NCI-H146 treated with DMSO at 0.1 percent for 48 hours (cell line): ENCODE data around the gene COL10A1.

Source experiments
- DNase-seq: peaks from one replicate; lab custom pipeline; 2025; ENCODE audit not compliant: unreplicated experiment; lab: John Stamatoyannopoulos, UW

The COL10A1 gene

GRCh38 chr6:116126032-116126431 is at the start of gene COL10A1:
Gene COL10A1, minus strand, starts transcription at chr6:116126132. Its CDS starts 640 bp downstream, at chr6:116125492.
- DNase-seq, result no peak

- no peak for DNase-seq
Observed at GRCh38 chr6:116175344-116175743, 49.4 kb upstream of the COL10A1 start.

GRCh38 chr6:116173928-116174327 is 48.0 kb upstream of the COL10A1 start:
- DNase-seq, result no peak

- DNase-seq, result no peak
Observed at GRCh38 chr6:116170358-116171057, 44.6 kb upstream of the COL10A1 start.

GRCh38 chr6:116169880-116170279 is 43.9 kb upstream of the COL10A1 start:
- no peak for DNase-seq

GRCh38 chr6:116168148-116168547 is 42.2 kb upstream of the COL10A1 start:
- no peak for DNase-seq

GRCh38 chr6:116166369-116166768 is 40.4 kb upstream of the COL10A1 start:
- no peak for DNase-seq

GRCh38 chr6:116165596-116165995 is 39.7 kb upstream of the COL10A1 start:
- DNase-seq, result no peak

GRCh38 chr6:116159782-116160524 is 34.0 kb upstream of the COL10A1 start:
- no peak for DNase-seq

GRCh38 chr6:116158641-116159040 is 32.7 kb upstream of the COL10A1 start:
- DNase-seq, result no peak

GRCh38 chr6:116157391-116157790 is 31.5 kb upstream of the COL10A1 start:
- no peak for DNase-seq

GRCh38 chr6:116156405-116157326 is 30.7 kb upstream of the COL10A1 start:
- DNase-seq, result no peak

- DNase-seq, result no peak
Observed at GRCh38 chr6:116154887-116155286, 29.0 kb upstream of the COL10A1 start.

- no peak for DNase-seq
Observed at GRCh38 chr6:116152620-116153019, 26.7 kb upstream of the COL10A1 start.

GRCh38 chr6:116145803-116146675 is 20.1 kb upstream of the COL10A1 start:
- DNase-seq, result peak; percentile 14

GRCh38 chr6:116144605-116145004 is 18.7 kb upstream of the COL10A1 start:
- DNase-seq, result no peak

- DNase-seq, result no peak
Observed at GRCh38 chr6:116139917-116140316, 14.0 kb upstream of the COL10A1 start.

- DNase-seq, result no peak
Observed at GRCh38 chr6:116136933-116137340, 11.0 kb upstream of the COL10A1 start.

GRCh38 chr6:116136373-116136772 is 10.4 kb upstream of the COL10A1 start:
- no peak for DNase-seq

- no peak for DNase-seq
Observed at GRCh38 chr6:116133453-116133852, 7.5 kb upstream of the COL10A1 start.
